GM12878 (cell line): ENCODE measurements around the gene PIM2. TPM values are rescaled to one million over a fixed set of nuclear protein-coding genes. Genes with fewer than 3 reads are reported as not detected.
"Not testable (repeated sequence)": the region's sequence is repeated elsewhere in the genome, so short reads cannot be mapped to it uniquely, and the experiment has no call there.

ENCODE experiments used
- ATAC-seq: fragments of 200-7000 bp; cut with Tn5 transposase; 3 replicates; pipeline ENCODE4 v1.9.1; 2020; ENCODE audit warnings: mild to moderate bottlenecking, moderate library complexity
- BruUV-seq: library from RNA; stranded (reverse); fragments of 400-500 nt; replicated peaks from 2 replicates; lab custom pipeline; 2021; lab: Mats Ljungman, UMichigan
- CTCF ChIA-PET: fragments of 300-600 bp; sonication (Branson Sonifier 250); formaldehyde crosslinking; extraction: SDS; loops from one replicate; lab custom pipeline; 2021; ENCODE audit warnings: inconsistent platforms; lab: Yijun Ruan, JAX
- POLR2A ChIA-PET: fragments of 350-600 bp; formaldehyde crosslinking; extraction: SDS; loops from one replicate; lab custom pipeline; 2021; ENCODE audit warnings: inconsistent platforms; lab: Charles Lee
- RAD21 ChIA-PET: fragments of 300-600 bp; sonication (Branson Sonifier 250); formaldehyde crosslinking; loops from one replicate; lab custom pipeline; 2023; ENCODE audit warnings: antibody characterized with exemption; ENCODE audit not compliant: unreplicated experiment; lab: Charles Lee
- SMC1A ChIA-PET: fragments of 300-600 bp; sonication (Branson Sonifier 250); formaldehyde crosslinking; loops from one replicate; lab custom pipeline; 2023; ENCODE audit not compliant: unreplicated experiment, uncharacterized antibody; lab: Charles Lee
- DNase-seq: peaks from one replicate; pipeline ENCODE4 v3.0.0-alpha.2; 2011; ENCODE audit warnings: low read depth, low spot score
- FAIRE-seq: peaks from 3 replicates; lab custom pipeline; 2011; peaks lifted over from hg19 to GRCh38; lab: Jason Lieb, UNC
- H2AFZ ChIP-seq: 2 replicates; pipeline ENCODE4 v1.6.0; 2011; ENCODE audit warnings: low read depth, low read length, control low read depth; ENCODE audit not compliant: control insufficient read depth
- H3K27ac ChIP-seq: 2 replicates; pipeline ENCODE4 v1.5.1; 2011; ENCODE audit warnings: control low read depth; ENCODE audit not compliant: control insufficient read depth, insufficient read depth
- H3K27me3 ChIP-seq, 2 experiments: replicated peaks in 1 of 2; 2 replicates each; pipeline versions ENCODE4 v1.6.0 to v1.6.1; 2011; ENCODE audit warnings: low read length in 1 of 2; ENCODE audit not compliant: control insufficient read depth in 2 of 2, insufficient read depth in 2 of 2
- H3K36me3 ChIP-seq, 2 experiments: 2 replicates each; pipeline ENCODE4 v1.5.1; 2011; ENCODE audit warnings: low read length in 1 of 2; ENCODE audit not compliant: control insufficient read depth in 2 of 2, insufficient read depth in 2 of 2
- H3K4me1 ChIP-seq: 2 replicates; pipeline ENCODE4 v1.6.1; 2011; ENCODE audit warnings: mild to moderate bottlenecking, low read length, moderate library complexity, mixed read lengths; ENCODE audit not compliant: control insufficient read depth, insufficient read depth
- H3K4me2 ChIP-seq: 2 replicates; pipeline ENCODE4 v1.6.0; 2011; ENCODE audit warnings: control low read depth; ENCODE audit not compliant: control insufficient read depth, insufficient read depth
- H3K4me3 ChIP-seq: fragments of 200-600 bp; sonication (generic); 2 replicates; pipeline ENCODE4 v1.5.1; 2016
- H3K79me2 ChIP-seq: 2 replicates; pipeline ENCODE4 v1.6.0; 2011; ENCODE audit warnings: low read length; ENCODE audit not compliant: control insufficient read depth, insufficient read depth
- H3K9ac ChIP-seq: 2 replicates; pipeline ENCODE4 v1.8.0; 2011; ENCODE audit warnings: low read length, control low read depth, mixed read lengths; ENCODE audit not compliant: control insufficient read depth, insufficient read depth
- H3K9me3 ChIP-seq: replicated peaks from 3 replicates; pipeline ENCODE4 v1.5.1; 2011; ENCODE audit warnings: mild to moderate bottlenecking, low read length; ENCODE audit not compliant: control insufficient read depth, insufficient read depth
- H4K20me1 ChIP-seq: 2 replicates; pipeline ENCODE4 v1.6.0; 2011; ENCODE audit not compliant: control insufficient read depth, insufficient read depth
- CBFB ChIP-seq: IDR thresholded peaks from 2 replicates; pipeline ENCODE4 v1.6.1; 2016; ENCODE audit warnings: antibody characterized with exemption, low read depth
- FOXM1 ChIP-seq: IDR thresholded peaks from 2 replicates; pipeline ENCODE4 v1.6.1; 2012; ENCODE audit warnings: low read depth, mild to moderate bottlenecking, inconsistent platforms, low read length, moderate library complexity
- GATAD2B ChIP-seq: fragments of 450-650 bp; conservative IDR thresholded peaks from 2 replicates; pipeline ENCODE4 v1.6.1; 2017; ENCODE audit warnings: low read depth, mild to moderate bottlenecking, moderate library complexity
- JUNB ChIP-seq: IDR thresholded peaks from 2 replicates; pipeline ENCODE4 v1.6.1; 2016; ENCODE audit warnings: antibody characterized with exemption, mild to moderate bottlenecking
- MYB ChIP-seq: fragments of 150-350 bp; IDR thresholded peaks from 2 replicates; pipeline ENCODE4 v1.6.1; 2014; ENCODE audit warnings: mild to moderate bottlenecking, low read depth, low read length, borderline replicate concordance
- NR2F1 ChIP-seq: fragments of 450-650 bp; conservative IDR thresholded peaks from 2 replicates; pipeline ENCODE4 v1.6.1; 2017; ENCODE audit warnings: mild to moderate bottlenecking
- SP1 ChIP-seq: IDR thresholded peaks from one replicate; pipeline ENCODE4 v1.6.1; 2011; ENCODE audit warnings: low read depth, low read length
- TAF1 ChIP-seq: IDR thresholded peaks from 2 replicates; pipeline ENCODE4 v1.6.1; 2011; ENCODE audit warnings: mild to moderate bottlenecking, low read depth, low read length, borderline replicate concordance
- YY1 ChIP-seq: IDR thresholded peaks from 2 replicates; pipeline ENCODE4 v1.6.1; 2011; ENCODE audit warnings: low read depth, mild to moderate bottlenecking, low read length
- WGBS: methylation state at CpG from one replicate; pipeline ENCODE4 v1.1.6; 2016; ENCODE audit warnings: low lambda C conversion rate; ENCODE audit not compliant: insufficient replicate concordance, insufficient coverage; ENCODE audit errors: missing lambda C conversion rate; 5-methylcytosine and 5-hydroxymethylcytosine counted together
- in situ Hi-C: fragments of 300-500 bp; cut with MboI; formaldehyde crosslinking; loops from 9 replicates; pipeline ENCODE4 v1.14.3; 2018; ENCODE audit warnings: mixed read lengths
- intact Hi-C: fragments of 100-400 bp; cut with micrococcal nuclease; formaldehyde crosslinking; loops from one replicate; pipeline ENCODE4 v1.14.2; 2022; ENCODE audit not compliant: unreplicated experiment
- polyA plus RNA-seq, 11 experiments: library from polyadenylated mRNA; depleted of rRNA in 4 of 11; unstranded in 6 of 11; stranded (reverse) in 5 of 11; fragments of >200 nt; fragmentation: Nextera tagmentation in 4 of 11; fragmentation: Illumina TruSeq in 1 of 11; extraction: Ambion mirVana in 4 of 11; extraction: Trizol in 1 of 11; gene quantifications; 1 replicate in 1 of 11; 2 replicates in 10 of 11; pipeline versions ENCODE4 v1.2.1 to v1.2.3, GENCODE V29; 2011 to 2016; ENCODE audit warnings: inconsistent platforms in 2 of 11, missing spikeins in 2 of 11, low read depth in 1 of 11
- total RNA-seq, 4 experiments: library from RNA; depleted of rRNA in 3 of 4; stranded (reverse); fragments of >200 nt in 3 of 4; fragmentation: Illumina TruSeq in 1 of 4; extraction: Trizol in 1 of 4; gene quantifications; 2 replicates each; pipeline versions ENCODE4 v1.2.1 to v1.2.3, GENCODE V29; 2013 to 2021
- TF ChIP-seq, protein P1 (sequence below): fragments of 450-650 bp; IDR thresholded peaks from 2 replicates; pipeline ENCODE4 v1.6.1; 2017; ENCODE audit warnings: mild to moderate bottlenecking
- TF ChIP-seq, protein P2 (sequence below): fragments of 450-650 bp; formaldehyde crosslinking; IDR thresholded peaks from 2 replicates; pipeline ENCODE4 v1.4.0; 2020; ENCODE audit warnings: mild to moderate bottlenecking, moderate library complexity
- TF ChIP-seq, protein P3 (sequence below): IDR thresholded peaks from 2 replicates; pipeline ENCODE4 v1.6.1; 2011; ENCODE audit warnings: borderline replicate concordance, low read depth, mild to moderate bottlenecking, moderate library complexity, mixed read lengths, low read length; ENCODE audit not compliant: insufficient read depth; ENCODE audit errors: extremely low read length

Gene PIM2
- total and polyA plus RNA-seq, 10 of the 15 experiments (the other 5 are each of a cell fraction or from before 2014, with no cell fraction given), result 19.2 to 96.8 (median 32.3) TPM

DNA sequence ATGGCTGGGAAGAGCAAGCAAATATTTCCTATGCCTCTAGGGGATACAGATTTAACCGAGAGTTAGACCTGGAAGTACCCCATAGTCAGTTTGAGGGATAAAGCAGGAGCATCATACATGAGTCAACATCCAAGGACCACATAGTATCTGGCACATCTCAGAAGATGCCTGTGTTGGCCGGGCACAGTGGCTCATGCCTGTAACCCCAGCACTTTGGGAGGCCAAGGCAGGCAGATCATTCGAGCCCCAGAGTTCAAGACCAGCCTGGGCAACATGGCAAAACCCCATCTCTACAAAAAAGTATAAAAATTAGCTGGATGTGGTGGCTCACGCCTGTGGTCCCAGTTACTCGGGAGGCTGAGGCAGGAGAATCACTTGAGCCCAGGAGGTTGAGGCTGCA, 32.2 kb downstream of the PIM2 start:
- in situ Hi-C loops, H3K9ac ChIP-seq, SMC1A ChIA-PET, H3K79me2 ChIP-seq, H3K27ac ChIP-seq, DNase-seq, H3K4me3 ChIP-seq, RAD21 ChIA-PET, H3K9me3 ChIP-seq, H3K27me3 ChIP-seq, H2AFZ ChIP-seq, H3K4me2 ChIP-seq, BruUV-seq, H3K4me1 ChIP-seq, ATAC-seq, H3K36me3 ChIP-seq, FAIRE-seq, H4K20me1 ChIP-seq, intact Hi-C loops: not testable (repeated sequence)
- 43% methylated on average over 5 of the region's 5 CpGs for WGBS
- POLR2A ChIA-PET, result interaction anchor here (0.6 kb wide), 1 partner anchor 181 kb away, joined by 3 read pairs; no protein-coding TSS in a partner anchor
- CTCF ChIA-PET, result interaction anchor here (0.6 to 1.7 kb wide), 2 partner anchors 19 to 214 kb away, joined by 3 to 4 read pairs; no protein-coding TSS in a partner anchor

DNA sequence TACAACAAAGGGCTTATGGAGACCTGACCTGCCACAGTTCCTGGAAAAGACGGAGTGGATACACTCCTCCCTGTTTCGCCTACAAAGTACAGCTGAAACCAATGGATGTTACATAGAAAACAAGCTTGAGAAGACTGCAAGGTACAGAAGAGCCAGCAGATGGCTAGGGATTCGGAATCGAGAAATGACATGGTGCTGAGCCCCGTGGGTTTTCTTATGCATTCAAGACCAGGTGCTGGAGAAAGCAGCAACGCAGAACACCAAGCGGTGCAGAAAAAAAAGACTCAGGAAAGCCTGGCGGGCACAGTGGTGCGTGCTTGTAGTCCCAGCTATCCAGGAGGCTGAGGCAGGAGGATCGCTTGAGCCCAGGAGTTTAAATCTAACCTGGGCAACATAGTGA, 35.1 kb downstream of the PIM2 start:
- ChIA-PET RAD21 (no interaction called here), POLR2A (no interaction called here), SMC1A (no interaction called here), CTCF (no interaction called here)
- Histone ChIP-seq H3K27ac (no peak overlapping the region), H3K4me2 (no peak overlapping the region), H3K9ac (no peak overlapping the region), H3K27me3 (no peaks in the 10 kb centered on the region), H3K4me1 (no peaks in the 10 kb centered on the region), H3K4me3 (no peak overlapping the region), H3K36me3 (no peaks in the 10 kb centered on the region), H3K79me2 (no peaks in the 10 kb centered on the region), H2AFZ (no peak overlapping the region), H4K20me1 (no peaks in the 10 kb centered on the region), H3K9me3 (no peaks in the 10 kb centered on the region)
- no peak for ATAC-seq
- in situ Hi-C loops, result no loop called here
- DNase-seq, result no peak
- BruUV-seq, result no TSS peak
- intact Hi-C loops, result no loop called here
- no peak for FAIRE-seq
- TF ChIP-seq, protein P1, sequence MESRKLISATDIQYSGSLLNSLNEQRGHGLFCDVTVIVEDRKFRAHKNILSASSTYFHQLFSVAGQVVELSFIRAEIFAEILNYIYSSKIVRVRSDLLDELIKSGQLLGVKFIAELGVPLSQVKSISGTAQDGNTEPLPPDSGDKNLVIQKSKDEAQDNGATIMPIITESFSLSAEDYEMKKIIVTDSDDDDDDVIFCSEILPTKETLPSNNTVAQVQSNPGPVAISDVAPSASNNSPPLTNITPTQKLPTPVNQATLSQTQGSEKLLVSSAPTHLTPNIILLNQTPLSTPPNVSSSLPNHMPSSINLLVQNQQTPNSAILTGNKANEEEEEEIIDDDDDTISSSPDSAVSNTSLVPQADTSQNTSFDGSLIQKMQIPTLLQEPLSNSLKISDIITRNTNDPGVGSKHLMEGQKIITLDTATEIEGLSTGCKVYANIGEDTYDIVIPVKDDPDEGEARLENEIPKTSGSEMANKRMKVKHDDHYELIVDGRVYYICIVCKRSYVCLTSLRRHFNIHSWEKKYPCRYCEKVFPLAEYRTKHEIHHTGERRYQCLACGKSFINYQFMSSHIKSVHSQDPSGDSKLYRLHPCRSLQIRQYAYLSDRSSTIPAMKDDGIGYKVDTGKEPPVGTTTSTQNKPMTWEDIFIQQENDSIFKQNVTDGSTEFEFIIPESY, result no peak
- TF ChIP-seq, protein P2, sequence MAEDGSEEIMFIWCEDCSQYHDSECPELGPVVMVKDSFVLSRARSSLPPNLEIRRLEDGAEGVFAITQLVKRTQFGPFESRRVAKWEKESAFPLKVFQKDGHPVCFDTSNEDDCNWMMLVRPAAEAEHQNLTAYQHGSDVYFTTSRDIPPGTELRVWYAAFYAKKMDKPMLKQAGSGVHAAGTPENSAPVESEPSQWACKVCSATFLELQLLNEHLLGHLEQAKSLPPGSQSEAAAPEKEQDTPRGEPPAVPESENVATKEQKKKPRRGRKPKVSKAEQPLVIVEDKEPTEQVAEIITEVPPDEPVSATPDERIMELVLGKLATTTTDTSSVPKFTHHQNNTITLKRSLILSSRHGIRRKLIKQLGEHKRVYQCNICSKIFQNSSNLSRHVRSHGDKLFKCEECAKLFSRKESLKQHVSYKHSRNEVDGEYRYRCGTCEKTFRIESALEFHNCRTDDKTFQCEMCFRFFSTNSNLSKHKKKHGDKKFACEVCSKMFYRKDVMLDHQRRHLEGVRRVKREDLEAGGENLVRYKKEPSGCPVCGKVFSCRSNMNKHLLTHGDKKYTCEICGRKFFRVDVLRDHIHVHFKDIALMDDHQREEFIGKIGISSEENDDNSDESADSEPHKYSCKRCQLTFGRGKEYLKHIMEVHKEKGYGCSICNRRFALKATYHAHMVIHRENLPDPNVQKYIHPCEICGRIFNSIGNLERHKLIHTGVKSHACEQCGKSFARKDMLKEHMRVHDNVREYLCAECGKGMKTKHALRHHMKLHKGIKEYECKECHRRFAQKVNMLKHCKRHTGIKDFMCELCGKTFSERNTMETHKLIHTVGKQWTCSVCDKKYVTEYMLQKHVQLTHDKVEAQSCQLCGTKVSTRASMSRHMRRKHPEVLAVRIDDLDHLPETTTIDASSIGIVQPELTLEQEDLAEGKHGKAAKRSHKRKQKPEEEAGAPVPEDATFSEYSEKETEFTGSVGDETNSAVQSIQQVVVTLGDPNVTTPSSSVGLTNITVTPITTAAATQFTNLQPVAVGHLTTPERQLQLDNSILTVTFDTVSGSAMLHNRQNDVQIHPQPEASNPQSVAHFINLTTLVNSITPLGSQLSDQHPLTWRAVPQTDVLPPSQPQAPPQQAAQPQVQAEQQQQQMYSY, result no peak
- TF ChIP-seq YY1 (no peak), FOXM1 (no peak), NR2F1 (no peak), CBFB (no peak), GATAD2B (no peak), SP1 (no peak), TAF1 (no peak), JUNB (no peak), MYB (no peak)
- TF ChIP-seq, protein P3, sequence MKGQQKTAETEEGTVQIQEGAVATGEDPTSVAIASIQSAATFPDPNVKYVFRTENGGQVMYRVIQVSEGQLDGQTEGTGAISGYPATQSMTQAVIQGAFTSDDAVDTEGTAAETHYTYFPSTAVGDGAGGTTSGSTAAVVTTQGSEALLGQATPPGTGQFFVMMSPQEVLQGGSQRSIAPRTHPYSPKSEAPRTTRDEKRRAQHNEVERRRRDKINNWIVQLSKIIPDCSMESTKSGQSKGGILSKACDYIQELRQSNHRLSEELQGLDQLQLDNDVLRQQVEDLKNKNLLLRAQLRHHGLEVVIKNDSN, result no peak
- 50% methylated on average over 10 of the region's 10 CpGs for WGBS
